Sigmoid colon (tissue), 7 donors: ENCODE data around the gene MTMR1. TPM values are rescaled to one million over a fixed set of nuclear protein-coding genes. Genes with fewer than 3 reads are reported as not detected.

ENCODE experiments used
- DNase-seq: peaks from one replicate; pipeline ENCODE4 v3.0.0-alpha.2; 2019
- H3K27ac ChIP-seq, 4 donors: fragments of 200-600 bp; sonication (generic); one replicate each; pipeline ENCODE4 v1.5.1; 2016 to 2019; ENCODE audit warnings: mild to moderate bottlenecking in 1 of 4
- H3K27me3 ChIP-seq, 3 donors: fragments of 200-600 bp; sonication (generic); one replicate each; pipeline ENCODE4 v1.5.1; 2019; ENCODE audit warnings: mild to moderate bottlenecking in 1 of 3
- H3K36me3 ChIP-seq, 4 donors: fragments of 200-600 bp; sonication (generic); one replicate each; pipeline ENCODE4 v1.5.1; 2016 to 2019
- H3K4me1 ChIP-seq, 4 donors: fragments of 200-600 bp; sonication (generic); one replicate each; pipeline ENCODE4 v1.5.1; 2017 to 2019
- H3K4me3 ChIP-seq, 4 donors: fragments of 200-600 bp; sonication (generic); one replicate each; pipeline ENCODE4 v1.5.1; 2017 to 2019; ENCODE audit warnings: mild to moderate bottlenecking in 2 of 4, moderate library complexity in 1 of 4
- H3K9me3 ChIP-seq, 4 donors: fragments of 200-600 bp in 3 of 4; sonication (generic) in 3 of 4; one replicate each; pipeline versions ENCODE4 v1.5.1 to v1.6.1; 2013 to 2019
- EP300 ChIP-seq, 4 donors: sonication (generic); formaldehyde crosslinking; IDR thresholded peaks; one replicate each; pipeline ENCODE4 v1.6.1; 2017; ENCODE audit warnings: antibody characterized with exemption in 4 of 4
- POLR2A ChIP-seq, 2 donors: fragments of 450-650 bp; IDR thresholded peaks; one replicate each; pipeline ENCODE4 v1.6.1; 2016; ENCODE audit warnings: antibody characterized with exemption in 2 of 2, mild to moderate bottlenecking in 2 of 2, moderate library complexity in 2 of 2
- POLR2AphosphoS5 ChIP-seq, 4 donors: sonication (generic); formaldehyde crosslinking; IDR thresholded peaks; one replicate each; pipeline ENCODE4 v1.6.1; 2017; ENCODE audit warnings: antibody characterized with exemption in 4 of 4
- WGBS, 2 donors: extraction: QIAGEN DNeasy Blood & Tissue Kit; methylation state at CpG; one replicate each; pipeline ENCODE4 v1.1.7; 2013; 5-methylcytosine and 5-hydroxymethylcytosine counted together
- intact Hi-C: fragments of 100-400 bp; cut with DNase I; formaldehyde crosslinking; loops from one replicate; pipeline ENCODE4 v1.15.1; 2023
- polyA plus RNA-seq, 3 donors: library from polyadenylated mRNA; stranded (reverse); fragments of 200-250 nt; gene quantifications; one replicate each; pipeline ENCODE4 v1.2.3, GENCODE V29; 2013
- total RNA-seq, 4 donors: library from RNA; depleted of rRNA; stranded (reverse); fragments of >200 nt; gene quantifications; one replicate each; pipeline ENCODE4 v1.1.0, GENCODE V29; 2016
- TF ChIP-seq, protein P1 (sequence below), 4 experiments: fragments of 450-650 bp in 3 of 4; fragments of 200-600 bp in 1 of 4; IDR thresholded peaks; one replicate each; pipeline ENCODE4 v1.5.1; 2016 to 2019; ENCODE audit warnings: antibody characterized with exemption in 4 of 4, mild to moderate bottlenecking in 3 of 4, moderate library complexity in 2 of 4
- donor health status: healthy with polysubstance abuse.
- donor health status: Bipolar disorder and iron deficiency.
- donor health status: healthy.

MTMR1 gene
- total and polyA plus RNA-seq, 7 donors = 6.0 to 27.0 (median 12.0) TPM

DNA sequence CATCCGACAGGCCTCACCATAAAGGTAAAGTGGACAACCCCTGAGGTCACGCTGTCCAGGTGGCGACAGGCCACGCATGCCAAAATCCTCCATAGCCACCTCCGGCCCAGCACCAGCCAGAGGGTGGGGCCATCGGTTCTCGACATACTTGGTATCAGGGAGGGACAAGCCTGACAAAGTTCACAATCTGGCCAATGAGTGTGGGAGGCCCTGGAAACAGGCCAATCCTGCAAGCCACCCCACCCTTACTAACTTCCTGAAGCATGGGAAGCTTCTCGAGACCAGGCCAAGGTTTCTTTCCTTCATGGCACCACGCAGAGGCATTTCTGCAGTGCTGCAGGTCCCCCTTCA lies 73.8 kb downstream of the MTMR1 start:
- Histone ChIP-seq H3K36me3 (peaks cover 0 to 3% (median 0%) of the 10 kb centered on the region in 4 donors), H3K9me3 (no peaks in the 10 kb centered on the region), H3K27me3 (no peaks in the 10 kb centered on the region), H3K4me1 (no peaks in the 10 kb centered on the region), H3K27ac (no peak overlapping the region), H3K4me3 (no peak overlapping the region)
- TF ChIP-seq, protein P1, sequence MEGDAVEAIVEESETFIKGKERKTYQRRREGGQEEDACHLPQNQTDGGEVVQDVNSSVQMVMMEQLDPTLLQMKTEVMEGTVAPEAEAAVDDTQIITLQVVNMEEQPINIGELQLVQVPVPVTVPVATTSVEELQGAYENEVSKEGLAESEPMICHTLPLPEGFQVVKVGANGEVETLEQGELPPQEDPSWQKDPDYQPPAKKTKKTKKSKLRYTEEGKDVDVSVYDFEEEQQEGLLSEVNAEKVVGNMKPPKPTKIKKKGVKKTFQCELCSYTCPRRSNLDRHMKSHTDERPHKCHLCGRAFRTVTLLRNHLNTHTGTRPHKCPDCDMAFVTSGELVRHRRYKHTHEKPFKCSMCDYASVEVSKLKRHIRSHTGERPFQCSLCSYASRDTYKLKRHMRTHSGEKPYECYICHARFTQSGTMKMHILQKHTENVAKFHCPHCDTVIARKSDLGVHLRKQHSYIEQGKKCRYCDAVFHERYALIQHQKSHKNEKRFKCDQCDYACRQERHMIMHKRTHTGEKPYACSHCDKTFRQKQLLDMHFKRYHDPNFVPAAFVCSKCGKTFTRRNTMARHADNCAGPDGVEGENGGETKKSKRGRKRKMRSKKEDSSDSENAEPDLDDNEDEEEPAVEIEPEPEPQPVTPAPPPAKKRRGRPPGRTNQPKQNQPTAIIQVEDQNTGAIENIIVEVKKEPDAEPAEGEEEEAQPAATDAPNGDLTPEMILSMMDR (IDR thresholded peaks at IDR 0.05) = no peak
- TF ChIP-seq EP300 (IDR thresholded peaks at IDR 0.05) = no peak
- TF ChIP-seq POLR2A (IDR thresholded peaks at IDR 0.05) = no peak
- intact Hi-C loops = no loop called here
- WGBS, 2 donors = 69 to 79% methylated on average over 9 of the region's 9 CpGs
- DNase-seq = no peak

DNA sequence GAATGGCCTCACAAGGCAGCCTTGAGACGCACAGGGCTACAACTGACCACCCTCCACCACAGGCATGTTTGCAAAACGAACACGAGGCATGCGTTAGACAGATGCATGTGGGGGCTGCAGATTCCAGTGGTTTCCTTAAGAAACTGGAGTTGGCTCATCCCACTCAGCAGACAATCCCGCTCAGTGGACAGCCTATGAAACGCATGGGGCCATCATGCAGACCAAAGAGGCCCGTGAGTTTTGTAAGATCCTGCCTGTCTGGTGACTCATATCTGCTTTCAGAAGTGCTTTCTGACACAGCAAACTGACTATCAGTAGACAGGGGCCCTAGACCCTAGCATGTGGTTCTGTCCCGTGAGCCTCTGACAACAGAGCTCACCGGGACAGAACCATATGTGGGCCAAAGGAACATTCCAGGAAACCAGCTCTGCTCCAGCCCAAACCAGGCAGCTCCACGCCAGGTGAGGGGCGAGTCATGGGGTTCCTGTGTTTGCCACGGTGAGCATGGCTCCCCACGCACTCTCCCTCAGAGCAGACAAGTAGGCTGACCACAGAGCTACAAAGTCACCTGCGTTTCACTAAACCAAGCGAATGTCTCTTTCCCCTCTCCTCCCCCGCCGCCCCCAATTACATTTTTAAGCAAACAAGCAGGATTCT lies 74.4 kb downstream of the MTMR1 start:
- TF ChIP-seq EP300 (IDR thresholded peaks at IDR 0.05) (no peak), POLR2AphosphoS5 (IDR thresholded peaks at IDR 0.05) (no peak)
- intact Hi-C loops = no loop called here
- Histone ChIP-seq H3K4me1 (no peaks in the 10 kb centered on the region), H3K36me3 (peaks cover 0 to 3% (median 0%) of the 10 kb centered on the region in 4 donors), H3K27me3 (no peaks in the 10 kb centered on the region), H3K4me3 (no peak overlapping the region), H3K9me3 (no peaks in the 10 kb centered on the region), H3K27ac (no peak overlapping the region)
- 79 to 84% methylated on average over 17 of the region's 17 CpGs for WGBS, 2 donors
- DNase-seq = no peak

GRCh38 chrX:150768132-150768485 lies 74.9 kb downstream of the MTMR1 start:
- H3K27me3 ChIP-seq = no peaks in the 10 kb centered on the region
- intact Hi-C loops = no loop called here
- H3K4me3 ChIP-seq = no peak overlapping the region
- no peaks in the 10 kb centered on the region for H3K9me3 ChIP-seq
- WGBS, 2 donors = 82 to 95% methylated on average over 10 of the region's 10 CpGs
- H3K27ac ChIP-seq = no peak overlapping the region
- DNase-seq = no peak
- H3K36me3 ChIP-seq = peaks cover 0 to 3% (median 0%) of the 10 kb centered on the region in 4 donors
- TF ChIP-seq EP300 (IDR thresholded peaks at IDR 0.05) = no peak
- no peak for TF ChIP-seq POLR2AphosphoS5 (IDR thresholded peaks at IDR 0.05)
- no peak for TF ChIP-seq POLR2A (IDR thresholded peaks at IDR 0.05)
- H3K4me1 ChIP-seq = no peaks in the 10 kb centered on the region

DNA sequence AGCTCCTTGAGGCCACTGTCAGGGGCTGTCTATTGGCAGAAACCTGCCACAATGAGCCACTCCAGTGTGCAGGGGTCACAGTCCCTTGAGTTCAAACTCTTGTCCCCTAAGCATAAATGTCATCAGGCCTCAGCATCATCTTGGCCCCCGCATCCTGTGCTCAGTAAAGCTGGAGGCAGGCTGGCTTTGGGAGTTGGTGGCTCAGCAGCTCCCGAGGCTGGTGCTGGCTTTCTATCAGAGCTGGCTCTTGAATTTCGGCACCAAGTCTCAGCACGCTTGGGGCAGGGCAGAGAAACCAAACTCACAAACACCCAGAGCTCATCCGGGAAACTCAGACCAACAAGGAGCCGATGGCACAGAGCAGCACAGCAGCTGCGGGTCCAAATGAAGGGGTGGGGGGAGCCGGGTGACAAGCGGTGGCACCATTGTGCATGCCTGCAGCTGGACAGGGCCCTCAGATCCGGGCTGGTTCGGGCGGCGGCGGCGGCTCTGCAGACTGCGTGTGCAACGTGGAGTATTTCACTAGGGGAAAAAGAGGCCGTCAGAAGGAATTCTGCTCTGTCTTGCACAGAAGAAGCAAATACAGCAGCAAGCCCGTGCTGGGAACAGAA lies 75.5 kb downstream of the MTMR1 start:
- intact Hi-C loops = no loop called here
- no peak for DNase-seq
- TF ChIP-seq EP300 (IDR thresholded peaks at IDR 0.05) (no peak), POLR2A (IDR thresholded peaks at IDR 0.05) (no peak), POLR2AphosphoS5 (IDR thresholded peaks at IDR 0.05) (no peak)
- TF ChIP-seq, protein P1 (IDR thresholded peaks at IDR 0.05) = no peak
- H3K27me3 ChIP-seq = no peaks in the 10 kb centered on the region
- H3K4me3 ChIP-seq = no peak overlapping the region
- H3K27ac ChIP-seq = no peak overlapping the region
- 91 to 95% methylated on average over 19 of the region's 19 CpGs for WGBS, 2 donors
- no peaks in the 10 kb centered on the region for H3K9me3 ChIP-seq
- H3K4me1 ChIP-seq = no peaks in the 10 kb centered on the region
- H3K36me3 ChIP-seq = peaks cover 0 to 3% (median 0%) of the 10 kb centered on the region in 4 donors

DNA sequence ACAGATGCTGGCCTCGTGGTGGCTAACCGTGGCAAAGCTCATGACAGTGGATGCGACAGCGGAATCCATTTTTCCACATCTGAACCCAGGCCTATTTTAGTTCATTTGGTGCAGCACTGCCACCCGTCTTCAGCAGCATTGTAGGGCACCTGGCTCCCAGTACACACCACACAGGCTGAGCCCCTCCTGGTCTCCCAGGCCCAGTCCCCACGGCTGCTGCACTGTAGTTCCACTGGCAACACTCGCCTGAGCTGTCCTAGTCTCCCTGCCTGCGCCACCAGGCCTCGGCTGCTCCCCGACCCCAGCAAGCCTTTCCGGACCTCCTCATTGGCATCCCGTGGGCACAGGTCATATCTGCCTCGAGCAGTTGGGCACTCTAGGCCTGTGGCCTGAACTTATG lies 76.2 kb downstream of the MTMR1 start:
- no peak overlapping the region for H3K4me3 ChIP-seq
- no peaks in the 10 kb centered on the region for H3K4me1 ChIP-seq
- H3K9me3 ChIP-seq = no peaks in the 10 kb centered on the region
- 95 to 96% methylated on average over 13 of the region's 13 CpGs for WGBS, 2 donors
- H3K36me3 ChIP-seq = peaks cover 0 to 6% (median 0%) of the 10 kb centered on the region in 4 donors
- no peak for DNase-seq
- no peak for TF ChIP-seq EP300 (IDR thresholded peaks at IDR 0.05)
- TF ChIP-seq POLR2AphosphoS5 (IDR thresholded peaks at IDR 0.05) = no peak
- TF ChIP-seq POLR2A (IDR thresholded peaks at IDR 0.05) = no peak
- TF ChIP-seq, protein P1 (IDR thresholded peaks at IDR 0.05) = no peak
- H3K27me3 ChIP-seq = no peaks in the 10 kb centered on the region
- intact Hi-C loops = no loop called here
- no peak overlapping the region for H3K27ac ChIP-seq
